ENCODE measurements around the gene QSOX2.

DNA sequence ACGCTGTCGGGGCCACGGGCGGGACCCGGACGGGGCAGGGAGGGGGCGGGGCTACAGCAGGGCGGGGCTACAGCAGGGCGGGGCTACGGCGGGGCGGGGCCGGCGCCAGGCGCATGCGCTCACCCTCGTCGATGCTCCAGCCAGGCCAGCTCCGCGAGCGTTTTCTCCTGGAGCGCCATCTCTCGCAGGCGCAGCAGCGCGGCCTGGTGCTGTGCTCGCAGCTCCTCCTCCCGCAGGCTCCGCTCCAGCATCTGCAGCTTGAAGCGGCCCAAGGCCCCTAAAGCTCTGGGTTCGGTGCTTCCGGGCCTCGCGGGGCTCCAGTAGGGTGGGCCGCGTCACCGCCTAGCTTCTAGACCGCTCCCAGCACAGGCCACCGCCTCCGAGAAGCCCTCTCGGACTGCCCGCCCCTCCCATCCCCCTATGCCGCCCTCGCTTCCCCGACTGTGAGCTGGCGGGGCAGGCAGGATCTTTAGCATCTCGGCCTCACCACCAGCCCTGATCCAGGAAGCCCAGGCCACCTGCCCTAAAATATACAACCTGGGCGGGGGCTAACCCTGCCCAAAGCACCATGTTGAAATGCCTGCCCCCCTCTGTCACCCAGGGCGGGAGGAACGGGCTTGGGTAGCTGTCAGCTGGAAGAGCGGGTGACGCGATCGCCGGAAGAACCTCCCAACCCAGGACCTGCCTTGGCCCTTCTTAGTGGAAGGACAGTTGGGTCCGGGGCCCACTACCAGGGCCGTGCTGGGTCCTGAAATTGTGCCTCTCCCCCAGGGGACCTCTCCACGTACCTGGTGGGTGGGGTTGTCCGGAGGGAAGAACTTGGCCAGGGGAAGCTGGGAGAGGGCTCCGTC is 21.9 kb upstream of the QSOX2 start:
- TF ChIP-seq GATA2 (IDR thresholded peaks at IDR 0.05; ENCODE audit: low read depth, low read length) (no peak), GATA3 (IDR thresholded peaks at IDR 0.05; ENCODE audit: low read depth, low read length) (no peak)
